Vagina (tissue), 2 donors: Measurements from ENCODE around the gene GSC2.

ENCODE experiments used
- POLR2A ChIP-seq, 2 donors: fragments of 450-650 bp; IDR thresholded peaks; one replicate each; pipeline ENCODE4 v1.6.1; 2017; ENCODE audit warnings: antibody characterized with exemption in 2 of 2, mild to moderate bottlenecking in 2 of 2, moderate library complexity in 2 of 2
- POLR2AphosphoS5 ChIP-seq, 2 donors: sonication (generic); formaldehyde crosslinking; IDR thresholded peaks; one replicate each; pipeline ENCODE4 v1.9.0; 2017; ENCODE audit warnings: antibody characterized with exemption in 2 of 2, mild to moderate bottlenecking in 2 of 2, low read depth in 1 of 2; ENCODE audit not compliant: insufficient read depth in 1 of 2
- TF ChIP-seq, protein P1 (sequence below), 3 experiments: fragments of 450-650 bp in 2 of 3; fragments of 200-600 bp in 1 of 3; sonication (generic) in 1 of 3; IDR thresholded peaks; one replicate each; pipeline ENCODE4 v1.5.1; 2017 to 2019; ENCODE audit warnings: antibody characterized with exemption in 3 of 3, mild to moderate bottlenecking in 2 of 3, moderate library complexity in 2 of 3

- TF ChIP-seq, protein P1, sequence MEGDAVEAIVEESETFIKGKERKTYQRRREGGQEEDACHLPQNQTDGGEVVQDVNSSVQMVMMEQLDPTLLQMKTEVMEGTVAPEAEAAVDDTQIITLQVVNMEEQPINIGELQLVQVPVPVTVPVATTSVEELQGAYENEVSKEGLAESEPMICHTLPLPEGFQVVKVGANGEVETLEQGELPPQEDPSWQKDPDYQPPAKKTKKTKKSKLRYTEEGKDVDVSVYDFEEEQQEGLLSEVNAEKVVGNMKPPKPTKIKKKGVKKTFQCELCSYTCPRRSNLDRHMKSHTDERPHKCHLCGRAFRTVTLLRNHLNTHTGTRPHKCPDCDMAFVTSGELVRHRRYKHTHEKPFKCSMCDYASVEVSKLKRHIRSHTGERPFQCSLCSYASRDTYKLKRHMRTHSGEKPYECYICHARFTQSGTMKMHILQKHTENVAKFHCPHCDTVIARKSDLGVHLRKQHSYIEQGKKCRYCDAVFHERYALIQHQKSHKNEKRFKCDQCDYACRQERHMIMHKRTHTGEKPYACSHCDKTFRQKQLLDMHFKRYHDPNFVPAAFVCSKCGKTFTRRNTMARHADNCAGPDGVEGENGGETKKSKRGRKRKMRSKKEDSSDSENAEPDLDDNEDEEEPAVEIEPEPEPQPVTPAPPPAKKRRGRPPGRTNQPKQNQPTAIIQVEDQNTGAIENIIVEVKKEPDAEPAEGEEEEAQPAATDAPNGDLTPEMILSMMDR (IDR thresholded peaks at IDR 0.05) = no peak
- no peak for TF ChIP-seq POLR2A (IDR thresholded peaks at IDR 0.05)
- TF ChIP-seq POLR2AphosphoS5 (IDR thresholded peaks at IDR 0.05; ENCODE audit: insufficient read depth in 1 of 2, low read depth in 1 of 2) = no peak
Measured at GRCh38 chr22:19117111-19117512, 33.0 kb downstream of the GSC2 start.
